K562 (cell line): ENCODE results near the gene GINS1. TPM values are rescaled to one million over a fixed set of nuclear protein-coding genes. Genes with fewer than 3 reads are reported as not detected.

Experiments used
- ATAC-seq: fragments of 200-7000 bp; cut with Tn5 transposase; 3 replicates; pipeline ENCODE4 v1.9.1; 2020; ENCODE audit warnings: moderate library complexity
- BruUV-seq: library from RNA; stranded (reverse); fragments of 400-500 nt; replicated peaks from 2 replicates; lab custom pipeline; 2021; lab: Mats Ljungman, UMichigan
- CTCF ChIA-PET: fragments of 300-600 bp; formaldehyde crosslinking; extraction: SDS; loops from one replicate; lab custom pipeline; 2021; ENCODE audit warnings: low intra/inter-chr PET ratio; lab: Yijun Ruan, JAX
- POLR2A ChIA-PET: fragments of 300-600, 350-650 bp; sonication (Branson Sonifier 250); formaldehyde crosslinking; extraction: SDS; loops from one replicate; lab custom pipeline; 2021; ENCODE audit warnings: antibody characterized with exemption, inconsistent platforms; lab: Yijun Ruan, JAX
- DNase-seq, 4 experiments: peaks; one replicate each; pipeline versions ENCODE4 v3.0.0 to v3.0.0-alpha.2; 2011 to 2018; ENCODE audit warnings: low spot score in 3 of 4, mixed read lengths in 3 of 4; ENCODE audit errors: extremely low read depth in 1 of 4
- FAIRE-seq: peaks from 2 replicates; lab custom pipeline; 2011; peaks lifted over from hg19 to GRCh38; lab: Jason Lieb, UNC
- H2AFZ ChIP-seq: 2 replicates; pipeline ENCODE4 v1.6.0; 2011; ENCODE audit warnings: low read depth, low read length, control low read depth, inconsistent platforms
- H3K27ac ChIP-seq: fragments of 200-600 bp; 3 replicates; pipeline ENCODE4 v1.8.0; 2011; ENCODE audit warnings: low read depth, mild to moderate bottlenecking, control low read depth, inconsistent platforms, low read length, moderate library complexity, mixed read lengths; ENCODE audit errors: extremely low read depth
- H3K27me3 ChIP-seq, 2 experiments: fragments of 300-600 bp in 1 of 2; 2 replicates in 1 of 2; 3 replicates in 1 of 2; pipeline versions ENCODE4 v1.6.0 to v1.8.0; 2011; ENCODE audit warnings: inconsistent platforms in 2 of 2, low read length in 2 of 2, mild to moderate bottlenecking in 1 of 2, mixed read lengths in 1 of 2, moderate library complexity in 1 of 2; ENCODE audit not compliant: control insufficient read depth in 2 of 2, insufficient read depth in 2 of 2
- H3K36me3 ChIP-seq: fragments of 300-600 bp; 3 replicates; pipeline ENCODE4 v1.8.0; 2011; ENCODE audit warnings: mild to moderate bottlenecking, low read length, inconsistent platforms; ENCODE audit not compliant: control insufficient read depth, insufficient read depth
- H3K4me1 ChIP-seq, 2 experiments: fragments of 200-600 bp in 1 of 2; replicated peaks in 1 of 2; 2 replicates in 1 of 2; 3 replicates in 1 of 2; pipeline versions ENCODE4 v1.5.1 to v1.8.0; 2011; ENCODE audit warnings: inconsistent platforms in 2 of 2, low read length in 2 of 2, mild to moderate bottlenecking in 1 of 2, mixed read lengths in 1 of 2, moderate library complexity in 1 of 2; ENCODE audit not compliant: control insufficient read depth in 2 of 2, insufficient read depth in 2 of 2
- H3K4me2 ChIP-seq: 2 replicates; pipeline ENCODE4 v1.6.1; 2011; ENCODE audit warnings: low read length, control low read depth, inconsistent platforms, mixed read lengths; ENCODE audit not compliant: insufficient read depth
- H3K4me3 ChIP-seq: fragments of 200-600 bp; sonication (generic), shearing (Covaris generic); 2 replicates; pipeline ENCODE4 v1.5.1; 2016; ENCODE audit warnings: control low read depth, inconsistent platforms
- H3K79me2 ChIP-seq: fragments of 200-600 bp; 3 replicates; pipeline ENCODE4 v1.8.0; 2011; ENCODE audit warnings: low read length, inconsistent platforms; ENCODE audit not compliant: control insufficient read depth, insufficient read depth
- H3K9ac ChIP-seq, 2 experiments: 2 replicates each; pipeline versions ENCODE4 v1.6.0 to v1.6.1; 2011; ENCODE audit warnings: low read depth in 2 of 2, low read length in 2 of 2, control low read depth in 1 of 2, inconsistent platforms in 1 of 2, mild to moderate bottlenecking in 1 of 2, mixed read lengths in 1 of 2; ENCODE audit not compliant: insufficient read depth in 1 of 2
- H3K9me1 ChIP-seq: one replicate; pipeline ENCODE4 v1.6.0; 2011; ENCODE audit warnings: inconsistent platforms, mild to moderate bottlenecking, low read length, moderate library complexity; ENCODE audit not compliant: control insufficient read depth, insufficient read depth
- H3K9me3 ChIP-seq: replicated peaks from 2 replicates; pipeline ENCODE4 v1.5.1; 2011; ENCODE audit warnings: low read depth, low read length, inconsistent platforms; ENCODE audit not compliant: control insufficient read depth, insufficient read depth
- H4K20me1 ChIP-seq: replicated peaks from 2 replicates; pipeline ENCODE4 v1.6.1; 2011; ENCODE audit warnings: low read length, inconsistent platforms, mixed read lengths; ENCODE audit not compliant: control insufficient read depth, insufficient read depth
- ELF1 ChIP-seq: fragments of 200-800 bp; sonication (Bioruptor generic); IDR thresholded peaks from 2 replicates; pipeline ENCODE4 v1.6.1; 2016; ENCODE audit warnings: missing genetic modification characterization, missing compliant biosample characterization
- HBP1 ChIP-seq: fragments of 450-650 bp; formaldehyde crosslinking; IDR thresholded peaks from 2 replicates; pipeline ENCODE4 v1.4.0; 2022; ENCODE audit warnings: missing genetic modification characterization
- HEY1 ChIP-seq: fragments of 250-450 bp; sonication (Bioruptor Pico); IDR thresholded peaks from 2 replicates; pipeline ENCODE4 v1.5.0; 2020; ENCODE audit warnings: mild to moderate bottlenecking, moderate library complexity, borderline replicate concordance
- HMG20A ChIP-seq: fragments of 450-650 bp; formaldehyde crosslinking; conservative IDR thresholded peaks from 2 replicates; pipeline ENCODE4 v1.4.0; 2020; ENCODE audit warnings: mild to moderate bottlenecking, mixed read lengths
- TAF1 ChIP-seq: IDR thresholded peaks from 2 replicates; pipeline ENCODE4 v1.6.1; 2011; ENCODE audit warnings: mild to moderate bottlenecking, low read length, moderate library complexity; ENCODE audit not compliant: insufficient read depth, control insufficient read depth, severe bottlenecking; ENCODE audit errors: extremely low read depth
- ZNF589 ChIP-seq: fragments of 200-800 bp; sonication (Bioruptor generic); IDR thresholded peaks from 2 replicates; pipeline ENCODE4 v1.6.1; 2016; ENCODE audit warnings: low read depth, missing genetic modification characterization, missing compliant biosample characterization
- WGBS: fragments of 100-300 bp; shearing (Covaris generic); methylation state at CpG from one replicate; pipeline ENCODE4 v1.1.6; 2016; ENCODE audit warnings: low coverage, mixed read lengths; ENCODE audit not compliant: insufficient coverage; ENCODE audit errors: missing lambda C conversion rate; 5-methylcytosine and 5-hydroxymethylcytosine counted together
- in situ Hi-C: fragments of 300-500 bp; cut with MboI; formaldehyde crosslinking; loops from 4 replicates; pipeline ENCODE4 v1.15.0; 2018; ENCODE audit warnings: inconsistent platforms, mixed read lengths
- intact Hi-C: fragments of 100-400 bp; cut with micrococcal nuclease; formaldehyde crosslinking; loops from 2 replicates; pipeline ENCODE4 v1.14.2; 2022
- polyA plus RNA-seq, 8 experiments: library from polyadenylated mRNA; depleted of rRNA in 4 of 8; stranded (reverse) in 5 of 8; unstranded in 3 of 8; fragments of >200 nt; fragmentation: Nextera tagmentation in 2 of 8; fragmentation: Illumina TruSeq in 1 of 8; extraction: Ambion mirVana in 2 of 8; extraction: Trizol in 1 of 8; gene quantifications; 2 replicates each; pipeline versions ENCODE4 v1.2.1 to v1.2.3, GENCODE V29; 2011 to 2014; ENCODE audit warnings: inconsistent platforms in 1 of 8, missing spikeins in 1 of 8
- total RNA-seq, 7 experiments: library from RNA; depleted of rRNA in 6 of 7; stranded (reverse); fragments of >200 nt in 6 of 7; fragmentation: Illumina TruSeq in 2 of 7; extraction: Trizol in 2 of 7; gene quantifications; 2 replicates each; pipeline versions ENCODE4 v1.2.1 to v1.2.3, GENCODE V29; 2011 to 2021; ENCODE audit warnings: low replicate concordance in 1 of 7

The GINS1 gene
- total and polyA plus RNA-seq, 9 of the 15 experiments (the other 6 are each of a cell fraction or from before 2014, with no cell fraction given) = 13.1 to 31.8 (median 24.1) TPM

- CTCF ChIA-PET = no interaction called here
- FAIRE-seq = no peak
These were observed 69.8 kb downstream of the GINS1 start for GRCh38 chr20:25477014-25477882.

More at GRCh38 chr20:25477014-25477882, 69.8 kb downstream of the GINS1 start:
- no peak overlapping the region for H3K9ac ChIP-seq
- H3K4me3 ChIP-seq = no peak overlapping the region
- H3K27me3 ChIP-seq = peaks cover 9 to 60% of the 10 kb centered on the region in 2 experiments; a peak in 3 of 5 replicates
- H3K4me2 ChIP-seq = no peak overlapping the region
- in situ Hi-C loops = no loop called here
- no peak for DNase-seq
- no TSS peak for BruUV-seq
- H3K9me3 ChIP-seq = no peaks in the 10 kb centered on the region
- H3K36me3 ChIP-seq = no peaks in the 10 kb centered on the region
- POLR2A ChIA-PET = interaction anchor here (0.6 kb wide), 2 partner anchors 21 to 86 kb away, joined by 3 to 4 read pairs; no protein-coding TSS in a partner anchor
- 0% methylated on average over 16 of the region's 28 CpGs for WGBS
- TF ChIP-seq ELF1 = no peak
- TF ChIP-seq HBP1 (CRISPR knock-in tag) = no peak
- no peak for TF ChIP-seq HEY1 (CRISPR knock-in tag)
- no peak for TF ChIP-seq ZNF589
- no peak for TF ChIP-seq TAF1
- no peak for TF ChIP-seq HMG20A (CRISPR knock-in tag)
- TF ChIP-seq, all 486 proteins: peak for 0
- no peaks in the 10 kb centered on the region for H3K9me1 ChIP-seq
- ATAC-seq = no peak
- intact Hi-C loops = loop anchor here (10.0 kb wide), 1 partner anchor 98 kb away; no protein-coding TSS in a partner anchor
- H2AFZ ChIP-seq = no peak overlapping the region
- no peaks in the 10 kb centered on the region for H4K20me1 ChIP-seq
- H3K27ac ChIP-seq = no peak overlapping the region
- no peaks in the 10 kb centered on the region for H3K4me1 ChIP-seq
- H3K79me2 ChIP-seq = no peaks in the 10 kb centered on the region
